HG02970 (cell line): ENCODE measurements around the gene RBM6.
A peak's percentile ranks its signal among the peaks of the same experiment; 100 is the strongest.
"Not testable (repeated sequence)": the region's sequence is repeated elsewhere in the genome, so short reads cannot be mapped to it uniquely, and the experiment has no call there.

Experiments used
- ATAC-seq: cut with Tn5 transposase; IDR thresholded peaks from one replicate; pipeline ENCODE4 v1.9.1; 2021; ENCODE audit warnings: mild to moderate bottlenecking, moderate library complexity, moderate number of reproducible peaks; ENCODE audit not compliant: unreplicated experiment, low FRiP score

RBM6 gene, protein sequence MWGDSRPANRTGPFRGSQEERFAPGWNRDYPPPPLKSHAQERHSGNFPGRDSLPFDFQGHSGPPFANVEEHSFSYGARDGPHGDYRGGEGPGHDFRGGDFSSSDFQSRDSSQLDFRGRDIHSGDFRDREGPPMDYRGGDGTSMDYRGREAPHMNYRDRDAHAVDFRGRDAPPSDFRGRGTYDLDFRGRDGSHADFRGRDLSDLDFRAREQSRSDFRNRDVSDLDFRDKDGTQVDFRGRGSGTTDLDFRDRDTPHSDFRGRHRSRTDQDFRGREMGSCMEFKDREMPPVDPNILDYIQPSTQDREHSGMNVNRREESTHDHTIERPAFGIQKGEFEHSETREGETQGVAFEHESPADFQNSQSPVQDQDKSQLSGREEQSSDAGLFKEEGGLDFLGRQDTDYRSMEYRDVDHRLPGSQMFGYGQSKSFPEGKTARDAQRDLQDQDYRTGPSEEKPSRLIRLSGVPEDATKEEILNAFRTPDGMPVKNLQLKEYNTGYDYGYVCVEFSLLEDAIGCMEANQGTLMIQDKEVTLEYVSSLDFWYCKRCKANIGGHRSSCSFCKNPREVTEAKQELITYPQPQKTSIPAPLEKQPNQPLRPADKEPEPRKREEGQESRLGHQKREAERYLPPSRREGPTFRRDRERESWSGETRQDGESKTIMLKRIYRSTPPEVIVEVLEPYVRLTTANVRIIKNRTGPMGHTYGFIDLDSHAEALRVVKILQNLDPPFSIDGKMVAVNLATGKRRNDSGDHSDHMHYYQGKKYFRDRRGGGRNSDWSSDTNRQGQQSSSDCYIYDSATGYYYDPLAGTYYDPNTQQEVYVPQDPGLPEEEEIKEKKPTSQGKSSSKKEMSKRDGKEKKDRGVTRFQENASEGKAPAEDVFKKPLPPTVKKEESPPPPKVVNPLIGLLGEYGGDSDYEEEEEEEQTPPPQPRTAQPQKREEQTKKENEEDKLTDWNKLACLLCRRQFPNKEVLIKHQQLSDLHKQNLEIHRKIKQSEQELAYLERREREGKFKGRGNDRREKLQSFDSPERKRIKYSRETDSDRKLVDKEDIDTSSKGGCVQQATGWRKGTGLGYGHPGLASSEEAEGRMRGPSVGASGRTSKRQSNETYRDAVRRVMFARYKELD

DNA sequence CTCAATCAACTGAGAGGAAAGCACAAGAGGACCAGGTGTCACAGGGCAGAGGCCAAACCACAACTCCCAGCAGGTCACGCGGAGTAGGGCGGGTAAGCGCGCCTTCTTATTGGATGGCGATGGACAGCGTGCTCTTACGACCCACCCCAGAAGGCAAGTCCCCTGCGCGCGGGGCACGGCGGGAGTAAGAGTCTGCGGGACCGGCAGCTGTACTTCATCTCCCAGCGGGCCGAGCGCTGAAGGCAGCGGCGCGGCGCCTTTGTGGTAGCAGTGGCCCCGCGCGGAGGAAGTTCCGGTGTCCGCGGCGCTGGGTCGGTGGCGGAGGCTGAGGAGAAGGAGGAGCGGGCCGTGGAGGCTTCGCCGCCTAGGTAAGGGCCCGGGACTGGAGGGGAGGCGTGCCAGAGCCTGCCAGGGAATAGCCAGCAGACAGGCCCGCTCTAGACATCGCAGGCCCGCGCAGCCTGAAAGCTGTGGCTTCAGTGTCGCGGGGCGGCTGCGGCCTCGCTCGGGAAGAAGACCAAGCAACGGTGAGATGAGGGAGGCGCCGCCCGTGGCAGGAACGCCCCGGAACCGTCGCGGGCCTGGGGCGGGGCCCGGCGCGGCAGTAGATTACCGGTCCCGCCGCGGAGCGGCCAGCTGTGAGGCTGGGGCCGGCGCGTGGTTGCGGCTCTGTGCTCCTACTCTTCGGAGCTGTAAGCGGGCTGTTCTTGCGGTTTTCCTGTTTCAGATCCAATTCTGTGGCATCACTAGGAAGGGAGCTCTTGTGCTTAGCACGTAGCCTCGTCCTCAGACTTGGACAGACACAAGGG is at the start of gene RBM6:
RBM6 (plus strand) TSS at position 293 of the 809 bp plus-strand sequence. CDS start 22,492 bp downstream, outside the sequence.
- peak; percentile 90 for ATAC-seq

DNA sequence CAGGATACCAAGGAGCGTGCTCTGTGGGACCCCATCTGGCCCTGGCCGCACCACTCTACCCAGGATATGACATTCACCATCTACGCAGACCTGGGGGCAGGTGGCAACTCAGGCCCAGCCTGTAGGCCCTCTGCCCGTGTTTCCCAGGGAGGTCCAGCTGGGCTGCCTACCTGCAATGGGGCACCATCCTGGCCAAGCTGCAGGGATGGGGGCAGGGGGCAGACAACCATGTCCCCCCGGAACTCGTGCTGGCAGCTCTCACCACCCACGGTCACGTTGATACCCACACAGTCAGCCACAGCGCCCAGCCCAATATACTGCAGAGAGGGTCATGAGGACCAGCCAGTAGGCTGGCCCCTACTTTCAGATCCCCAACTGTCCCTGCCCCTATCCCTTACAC is 44.2 kb upstream of the RBM6 start:
- ATAC-seq = no peak

DNA sequence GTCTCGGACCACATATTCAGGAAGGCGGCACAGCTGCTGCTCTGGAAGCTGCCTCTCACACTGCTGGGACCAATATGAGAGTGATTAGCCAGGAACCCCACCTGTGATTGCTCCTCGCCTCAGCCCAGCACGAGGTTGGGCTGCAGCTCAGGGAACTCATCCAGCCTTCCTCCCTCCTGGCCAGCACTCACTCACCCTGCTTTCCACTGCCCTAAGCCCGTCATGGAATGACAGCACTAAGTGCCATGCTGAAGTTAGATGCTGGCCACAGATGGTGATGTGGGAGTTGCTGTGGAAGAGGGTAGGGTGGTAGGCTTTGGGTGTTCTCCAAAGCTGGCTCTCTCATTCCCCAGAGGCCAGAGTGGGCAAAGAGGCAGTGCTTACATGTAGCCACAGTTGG is 43.6 kb upstream of the RBM6 start:
- no peak for ATAC-seq

DNA sequence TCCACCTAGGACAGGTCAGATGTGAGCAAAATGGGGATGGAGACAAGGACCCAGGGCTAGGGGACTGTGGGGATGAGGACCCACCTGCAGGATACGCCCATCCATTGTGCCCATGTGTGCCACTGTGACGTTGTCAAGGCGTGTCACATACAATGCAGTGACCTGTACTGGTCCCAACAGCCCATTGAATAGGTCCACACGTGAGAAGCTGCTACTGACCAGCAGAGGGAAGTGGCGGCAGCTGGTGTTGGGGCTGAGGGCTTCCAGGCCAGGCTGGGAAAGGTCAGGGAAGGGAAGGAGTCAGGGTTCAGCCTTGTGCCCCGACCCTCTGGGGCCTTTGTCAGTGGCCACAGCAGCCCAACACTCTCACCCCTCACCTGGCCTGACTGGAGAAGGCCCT is 41.0 kb upstream of the RBM6 start:
- no peak for ATAC-seq

DNA sequence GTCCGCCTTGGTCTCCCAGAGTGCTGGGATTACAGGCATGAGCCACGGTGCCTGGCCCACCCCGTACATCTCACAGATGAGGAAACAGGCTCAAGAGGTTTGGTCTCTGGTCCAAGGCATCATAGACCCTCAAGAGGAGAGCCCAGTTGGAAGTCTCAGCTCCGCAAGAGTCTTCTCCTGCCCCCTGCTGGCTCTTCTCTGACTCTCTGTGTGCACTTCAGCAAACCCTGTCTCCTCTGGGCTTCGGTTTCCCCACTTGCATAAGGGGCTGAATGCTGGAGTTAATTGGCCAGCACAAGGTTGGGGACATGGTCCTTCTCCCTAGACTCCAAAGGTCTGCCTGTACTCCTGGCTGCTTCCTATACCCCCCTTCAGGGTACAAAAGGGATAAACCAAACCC is 40.1 kb upstream of the RBM6 start:
- ATAC-seq = no peak

DNA sequence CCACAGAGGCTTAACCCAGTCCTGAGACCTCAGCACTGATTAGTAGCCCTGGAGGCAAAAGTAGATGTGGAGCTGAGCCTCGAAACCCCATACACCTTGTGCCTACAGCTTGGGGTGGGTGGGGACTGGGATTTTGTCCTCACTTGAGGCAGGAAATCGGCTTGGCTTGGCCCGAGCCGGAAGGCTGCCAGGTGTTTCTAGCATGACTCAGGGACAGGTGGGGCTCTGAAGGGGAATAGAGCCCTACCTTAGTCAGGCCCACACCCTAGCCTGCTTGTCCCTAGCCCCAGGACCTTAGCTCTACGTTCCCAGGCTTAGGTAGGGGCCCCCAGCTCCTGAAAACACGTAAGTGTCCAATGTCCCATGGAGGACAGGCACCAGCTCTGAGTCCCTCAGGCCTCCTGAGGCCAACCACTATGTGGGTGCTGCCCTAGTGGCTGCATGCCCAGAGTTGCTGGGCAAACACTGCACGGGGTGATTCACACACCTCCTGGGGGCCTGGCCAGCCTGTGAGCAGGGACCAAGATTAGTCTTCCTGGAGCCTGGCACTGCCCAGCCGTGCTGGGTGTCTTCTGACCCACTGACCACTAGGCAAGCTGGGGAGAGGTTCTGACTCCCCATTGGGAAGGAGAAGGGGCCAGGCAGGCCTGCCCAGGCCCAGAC is 39.3 kb upstream of the RBM6 start:
- no peak for ATAC-seq

DNA sequence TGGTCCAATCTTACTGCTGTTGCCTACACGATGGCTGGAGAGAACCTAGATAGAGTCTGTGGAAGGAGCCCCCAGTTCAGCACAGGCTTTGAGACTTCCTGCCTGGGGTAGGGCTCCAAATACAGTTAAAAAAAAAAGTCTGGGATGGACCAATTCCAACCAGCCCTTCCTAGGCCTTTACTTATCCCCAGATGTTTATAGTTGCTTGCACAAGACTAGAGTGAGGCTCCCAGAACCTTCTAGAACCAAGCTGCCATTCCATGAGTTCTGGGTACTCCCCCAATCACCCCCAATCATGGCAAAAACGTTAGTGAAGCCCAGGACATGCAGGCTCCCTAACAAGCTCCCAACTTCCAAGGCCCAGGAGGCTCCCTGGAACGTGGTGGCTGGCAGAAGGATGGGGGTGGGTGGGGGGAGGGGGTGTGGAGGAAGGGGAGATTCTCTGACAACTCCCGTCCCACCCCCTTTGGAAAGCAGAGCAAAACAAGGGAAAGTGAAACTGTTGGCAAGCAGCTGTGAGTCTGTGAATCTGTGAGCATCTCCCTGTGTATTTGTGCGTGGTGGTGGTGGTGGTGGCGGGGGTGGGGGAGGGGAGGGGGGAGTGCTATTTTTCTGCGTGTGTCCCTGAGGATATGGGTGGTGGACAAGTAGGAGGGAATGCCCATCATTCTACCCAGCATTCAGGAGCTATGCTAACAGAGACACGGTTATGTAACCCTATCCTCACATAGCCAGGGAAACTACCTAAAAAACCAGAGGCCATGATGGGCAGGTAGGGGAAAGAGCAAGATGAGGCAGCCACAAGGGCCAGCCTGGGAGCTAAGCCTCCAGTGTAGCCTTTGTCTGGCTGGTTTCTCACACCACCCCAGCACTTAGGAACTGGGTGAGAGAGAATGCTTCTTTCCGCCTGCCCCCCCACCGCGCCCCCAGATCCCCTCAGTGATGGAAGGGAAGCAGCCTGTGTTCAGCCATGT is 38.3 kb upstream of the RBM6 start:
- ATAC-seq = no peak

DNA sequence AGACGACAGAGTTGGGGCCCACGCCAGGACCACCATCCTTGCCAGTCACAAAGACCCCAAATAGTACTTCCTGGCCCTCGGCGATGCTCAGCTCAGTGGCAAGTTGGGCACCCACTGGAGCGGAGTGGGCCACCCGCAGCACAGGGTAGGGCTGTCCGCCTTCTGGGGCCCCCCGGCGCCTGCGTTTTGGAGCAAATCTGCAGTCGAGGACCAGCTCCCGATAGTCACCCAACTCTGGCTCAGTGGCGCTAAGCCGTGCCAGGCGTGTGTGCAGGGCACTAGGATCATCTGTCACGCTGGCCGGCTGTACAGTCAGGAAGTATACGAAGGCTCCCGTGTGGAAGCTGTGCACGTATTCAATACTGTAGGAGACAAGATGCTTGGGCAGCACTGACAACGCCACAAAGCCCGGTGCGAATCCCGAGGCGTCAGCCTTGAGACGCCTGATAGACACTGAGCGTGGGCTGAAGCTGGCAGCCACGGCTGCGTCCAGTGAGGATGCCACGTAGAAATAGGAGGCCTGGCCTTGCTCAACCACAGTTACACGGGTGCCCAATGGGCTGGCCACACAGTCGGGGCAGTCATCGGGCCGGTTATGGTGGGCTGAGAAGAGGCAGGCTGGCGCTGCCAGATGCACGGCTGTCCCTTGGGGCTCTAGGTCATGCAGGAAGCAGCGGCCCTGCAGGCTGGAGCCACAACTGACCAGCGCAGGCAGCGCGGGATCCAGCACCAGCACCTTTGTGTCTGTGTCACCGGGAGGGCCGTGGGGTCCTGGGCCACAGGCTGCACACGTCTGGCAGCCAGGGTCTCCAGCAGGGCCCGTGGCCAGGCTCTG is 37.2 kb upstream of the RBM6 start:
- ATAC-seq = no peak

DNA sequence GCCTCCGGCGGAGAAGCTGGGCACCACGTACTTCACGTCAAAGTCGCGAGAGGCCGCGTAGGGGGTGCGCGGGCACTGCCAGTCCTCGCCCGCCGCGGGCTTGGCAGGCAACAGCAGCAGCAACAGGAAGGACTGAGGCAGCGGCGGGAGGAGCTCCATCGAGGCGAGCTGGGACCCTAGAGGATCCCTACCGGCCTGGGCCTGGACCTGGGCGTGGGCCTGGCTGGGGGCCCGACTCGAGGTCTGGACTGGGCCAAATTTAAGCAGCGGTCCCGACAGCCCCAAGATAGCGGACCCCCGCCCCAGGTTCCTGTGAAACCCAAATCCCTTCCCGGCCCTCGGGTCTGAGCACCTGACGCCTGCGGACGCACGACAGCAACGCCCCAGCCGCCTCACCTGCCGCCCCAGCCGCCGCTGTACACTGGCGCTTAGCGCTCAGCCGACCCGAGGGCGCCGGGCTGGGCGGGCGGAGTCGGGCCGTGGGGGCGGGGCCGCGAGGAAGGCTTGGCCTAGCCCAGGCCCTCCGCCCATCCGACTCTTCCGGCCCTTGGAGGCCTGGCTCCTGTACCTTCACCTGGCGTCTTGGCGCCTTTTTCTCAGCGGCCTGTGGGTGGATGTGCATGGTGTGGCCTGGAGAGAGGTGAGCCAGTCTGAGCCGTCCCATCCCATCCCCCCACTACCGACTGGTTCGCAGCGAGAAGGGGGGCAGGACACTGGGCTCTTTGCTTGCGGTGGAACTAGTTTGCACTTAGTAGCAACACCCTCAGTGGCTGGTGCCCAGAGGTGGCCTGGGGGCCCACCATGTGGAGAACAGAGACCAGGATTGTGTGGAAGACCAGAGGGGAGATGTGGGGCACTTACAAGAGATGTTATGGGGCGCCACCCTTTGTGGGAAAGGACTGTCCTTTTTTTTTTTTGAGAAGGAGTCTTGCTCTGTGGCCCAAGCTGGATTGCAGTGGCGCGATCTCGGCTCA is 36.2 kb upstream of the RBM6 start, which contains the start of gene MST1R:
MST1R (minus strand) TSS at position 423 of the 974 bp plus-strand sequence; CDS start at position 159, 264 bp downstream.
- ATAC-seq = no peak

DNA sequence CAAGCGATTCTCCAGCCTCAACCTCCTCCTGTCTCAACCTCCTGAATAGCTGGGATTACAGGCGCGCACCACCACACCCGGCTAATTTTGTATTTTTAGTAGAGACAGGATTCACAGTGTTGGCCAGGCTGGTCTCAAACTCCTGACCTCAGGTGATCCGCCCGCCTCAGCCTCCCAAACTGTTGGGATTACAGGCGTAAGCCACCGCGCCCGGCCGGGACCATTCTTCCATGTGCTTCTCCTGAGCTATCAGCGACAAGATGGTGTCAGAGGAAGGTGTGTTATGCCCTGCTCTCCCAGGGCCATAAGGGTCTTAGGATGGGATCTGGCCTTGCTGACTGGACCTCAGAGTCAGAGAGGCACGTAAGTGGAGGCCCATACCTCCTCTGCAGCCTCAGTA is 35.5 kb upstream of the RBM6 start:
- not testable (repeated sequence) for ATAC-seq

DNA sequence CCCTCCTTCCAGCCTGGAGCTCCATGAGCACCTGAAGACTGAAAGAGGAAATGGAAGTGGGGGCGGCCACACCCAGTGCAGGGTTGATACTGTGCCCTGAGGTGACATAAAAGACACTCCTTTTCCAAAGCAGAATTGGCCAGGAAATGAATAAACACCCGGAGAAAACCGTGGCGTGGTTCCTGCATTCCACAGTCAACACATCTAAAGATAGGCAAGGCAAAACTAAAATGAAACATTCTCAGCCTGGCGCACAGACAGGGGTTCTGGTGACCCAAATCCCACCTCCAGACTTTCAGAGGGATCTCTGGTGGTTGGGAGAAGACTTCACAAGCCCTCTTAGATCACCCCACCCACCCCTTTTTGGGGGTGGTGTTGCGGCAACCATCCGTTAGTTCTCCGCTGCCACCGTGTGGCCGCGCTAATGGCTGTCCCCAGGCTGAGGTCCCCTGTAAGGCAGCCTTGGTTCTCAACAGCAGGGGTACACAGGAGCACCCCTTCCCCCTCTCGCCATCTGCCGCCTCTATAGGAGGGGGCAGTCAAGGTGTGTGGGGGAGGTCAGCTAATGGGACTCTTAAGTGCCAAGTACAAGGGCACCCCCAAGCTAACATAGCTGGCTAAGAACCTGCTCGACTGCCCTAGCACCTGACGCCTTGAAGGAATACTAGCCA is 33.7 kb upstream of the RBM6 start:
- ATAC-seq = no peak

DNA sequence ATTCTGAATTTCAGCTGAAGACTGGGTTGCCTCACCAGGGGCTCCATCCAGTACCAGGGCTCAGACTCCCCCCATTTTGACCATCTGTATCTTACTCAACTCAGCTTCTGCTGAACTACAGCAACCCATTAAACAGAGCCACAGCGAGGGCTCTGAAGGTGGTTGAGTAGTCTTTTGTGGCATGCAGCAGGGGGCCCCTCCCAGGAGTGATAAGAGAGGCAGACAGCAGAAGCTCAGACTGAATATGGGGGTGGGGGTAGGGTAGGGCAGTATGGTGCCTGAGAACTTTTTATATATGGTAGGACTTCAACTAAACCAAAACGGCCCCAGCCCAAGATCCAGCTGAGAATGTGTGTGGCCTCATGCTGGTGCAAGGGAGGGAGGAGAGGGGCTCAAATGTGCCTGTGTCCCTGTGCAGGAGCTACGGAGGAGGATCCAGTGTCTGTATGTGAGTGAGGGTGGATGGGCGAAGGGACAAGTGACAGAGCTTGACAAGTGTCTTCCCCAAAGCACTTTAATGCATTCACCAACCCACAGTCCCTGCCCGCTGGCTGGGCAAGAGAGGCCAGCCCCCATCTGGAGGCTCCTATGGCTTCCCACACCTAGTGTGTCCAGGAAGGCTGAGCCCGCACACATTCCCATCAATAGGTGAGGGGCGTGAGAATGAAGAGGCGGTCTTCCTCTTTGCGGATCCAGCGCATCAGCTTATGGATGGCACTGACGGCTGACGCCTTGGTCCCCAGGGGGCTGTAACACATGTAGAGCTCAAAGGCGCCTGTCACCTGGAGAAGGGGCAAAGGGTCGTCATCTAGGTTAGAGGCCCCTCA is 31.4 kb upstream of the RBM6 start:
- ATAC-seq = no peak

DNA sequence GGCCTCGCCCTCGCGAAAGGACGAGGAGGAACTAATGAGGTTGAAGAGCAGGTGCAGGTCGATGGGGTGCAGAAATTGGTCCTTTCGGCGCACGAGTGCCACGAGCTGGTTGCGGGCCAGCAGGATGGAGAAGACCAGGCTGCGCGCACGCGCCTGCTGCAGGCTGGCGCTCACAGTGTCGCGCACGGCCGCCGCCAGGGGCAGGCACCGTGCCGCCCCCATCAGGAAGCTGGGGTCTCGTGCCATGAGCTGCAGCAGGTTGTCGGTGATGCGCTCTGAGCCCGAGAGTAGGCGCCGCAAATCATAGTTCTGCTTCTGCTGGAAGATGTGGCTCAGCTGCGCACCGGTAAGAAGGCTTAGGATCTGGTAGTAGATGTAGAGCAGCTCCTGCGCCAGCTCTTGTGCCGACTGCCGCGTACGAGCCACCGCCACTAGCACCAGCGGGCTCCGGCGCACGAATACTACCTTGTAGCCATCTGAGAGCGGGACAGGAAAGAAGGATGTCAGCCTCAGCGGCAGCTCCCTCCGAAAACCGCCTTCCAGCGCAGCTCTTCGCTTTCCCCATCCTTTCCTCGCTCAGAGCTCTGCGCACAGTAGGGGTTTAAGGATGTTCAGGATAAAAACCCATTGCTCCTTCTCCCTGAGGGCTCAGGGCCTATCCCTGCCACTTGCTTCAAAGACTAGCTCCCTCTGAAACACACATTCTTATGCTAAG is 29.4 kb upstream of the RBM6 start:
- no peak for ATAC-seq

DNA sequence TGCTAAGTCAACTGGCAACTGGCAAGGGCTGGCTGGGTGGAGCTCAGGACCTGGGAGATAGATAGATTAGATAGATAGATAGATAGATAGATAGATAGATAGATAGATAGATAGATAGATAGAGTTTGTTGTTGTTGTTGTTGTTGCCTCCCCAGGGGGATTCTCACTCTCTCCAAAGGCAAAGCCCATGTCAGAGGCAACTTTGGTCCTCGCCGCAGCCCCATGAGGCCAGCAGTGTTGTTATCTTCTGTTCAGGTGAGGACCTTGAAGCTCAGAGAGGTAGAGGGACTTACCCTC is 28.9 kb upstream of the RBM6 start:
- ATAC-seq = no peak

DNA sequence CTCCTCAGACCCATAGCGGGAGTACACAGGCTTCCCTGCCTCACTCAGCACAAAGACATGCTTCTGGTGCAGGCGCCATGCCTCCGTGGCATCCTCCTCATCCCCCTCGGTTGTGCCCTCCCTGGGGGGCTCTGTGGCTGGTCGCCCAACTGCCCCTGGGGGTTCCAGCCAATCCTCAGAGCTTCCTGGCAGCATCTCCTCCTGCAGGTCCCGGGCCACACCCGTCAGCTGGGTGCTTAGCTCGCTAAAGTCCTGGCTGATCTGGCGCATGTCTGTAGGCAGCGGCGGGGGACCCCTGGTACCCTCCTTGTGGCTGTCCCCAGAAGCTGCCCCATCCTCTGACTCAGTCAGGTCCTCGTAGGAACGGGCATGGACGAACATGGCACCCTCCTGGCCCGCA is 28.3 kb upstream of the RBM6 start:
- ATAC-seq = no peak
